ENCODE measurements around the gene ACYP2.
A peak's percentile ranks its signal among the peaks of the same experiment; 100 is the strongest.
"Not testable (repeated sequence)": the region's sequence is repeated elsewhere in the genome, so short reads cannot be mapped to it uniquely, and the experiment has no call there.

ACYP2 gene

DNA sequence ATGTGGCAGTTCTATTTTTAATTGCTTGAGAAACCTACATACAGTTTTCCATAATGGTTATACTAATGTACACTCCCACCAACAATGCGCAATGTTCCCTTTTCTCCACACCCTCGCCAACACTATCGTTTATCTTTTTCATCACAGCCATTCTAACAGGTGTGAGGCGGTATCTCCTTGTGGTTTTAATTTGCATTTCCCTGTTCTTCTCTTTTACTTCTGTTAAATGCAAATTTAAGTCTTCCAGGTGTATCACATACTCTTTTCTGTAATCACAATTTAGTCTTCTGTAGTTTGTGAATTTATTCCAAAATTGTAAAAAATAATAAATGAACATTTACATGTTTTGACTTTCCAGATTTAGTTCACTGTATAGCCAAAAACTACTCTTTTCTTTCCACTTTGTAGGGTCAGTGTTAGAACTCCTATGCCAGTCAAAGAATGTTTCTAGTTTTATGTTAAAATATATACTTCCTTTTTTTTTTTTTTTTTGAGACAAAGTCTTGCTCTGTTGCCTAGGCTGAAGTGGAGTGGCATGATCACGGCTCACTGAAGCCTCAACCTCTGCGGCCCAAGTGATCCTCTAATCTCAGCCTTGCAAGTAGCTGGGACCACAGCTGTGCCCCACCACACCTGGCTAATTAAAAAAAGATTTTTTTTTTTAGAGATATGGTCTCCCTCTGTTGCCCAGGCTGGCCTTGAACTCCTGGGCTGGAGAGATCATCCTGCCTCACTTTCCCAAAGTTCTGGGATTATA lies 15.4 kb upstream of the ACYP2 start:
- no peak for DNase-seq

DNA sequence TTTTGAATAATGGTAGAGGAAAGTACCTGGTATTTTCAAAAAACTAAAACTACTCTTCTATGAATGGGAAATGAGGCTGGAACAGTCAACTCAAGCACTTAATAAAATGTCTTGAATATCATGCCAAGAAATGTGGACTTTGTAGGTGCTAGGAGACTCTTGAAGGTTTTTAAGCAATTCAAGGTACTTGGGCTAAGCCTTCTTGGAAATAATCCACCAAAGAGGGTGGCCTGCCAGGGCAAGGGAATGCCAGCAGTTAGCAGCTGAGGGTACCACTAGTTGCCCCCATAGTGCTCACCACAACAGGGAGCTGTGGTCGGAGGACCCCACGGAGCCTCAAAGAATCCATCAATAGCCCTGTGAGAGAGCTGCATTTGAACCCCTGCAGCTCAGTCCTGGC lies 14.6 kb upstream of the ACYP2 start:
- no peak for DNase-seq

DNA sequence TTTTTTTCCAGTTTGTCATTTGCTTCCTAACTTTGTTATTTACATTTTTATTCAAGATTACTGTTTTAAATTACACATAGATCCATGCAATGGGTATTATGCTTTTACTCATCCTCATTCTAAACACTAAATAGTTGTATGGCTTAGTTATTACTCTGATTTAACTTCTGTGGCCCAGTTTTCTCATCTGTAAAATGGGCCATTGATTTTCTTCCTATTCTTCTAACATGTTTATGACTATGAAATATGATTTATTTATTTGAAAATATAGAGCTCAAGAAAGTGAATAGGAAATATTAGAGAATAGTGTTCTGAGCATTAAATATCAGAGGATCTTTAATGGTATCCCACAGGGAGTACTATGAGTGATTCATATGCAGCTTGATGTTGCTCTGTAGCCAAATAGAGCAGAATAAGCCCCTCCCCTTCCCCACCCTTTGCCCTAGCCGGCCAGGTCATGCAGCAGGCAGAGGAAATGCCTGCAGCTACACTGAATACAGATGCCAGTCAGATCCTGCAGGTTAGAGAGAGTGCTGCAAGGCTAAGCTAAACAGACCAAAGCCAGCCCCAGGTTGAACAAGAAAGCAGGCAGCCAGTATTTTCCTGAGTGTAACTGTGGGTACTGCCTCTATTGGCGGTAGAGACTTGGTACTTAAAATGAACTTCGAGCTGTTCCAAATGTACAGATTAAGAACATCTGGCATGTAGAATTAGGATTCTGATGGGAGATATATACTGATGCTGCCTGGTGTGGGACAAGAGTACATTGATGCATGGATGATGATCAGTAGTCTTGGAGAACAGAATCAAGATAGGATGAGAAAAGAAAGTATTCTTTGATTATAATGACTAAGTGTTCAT lies 11.7 kb upstream of the ACYP2 start:
- DNase-seq = peak; percentile 32 to 35

GRCh38 chr2:54106631-54107454 lies 8.6 kb upstream of the ACYP2 start:
- DNase-seq = peak; percentile 68 to 82

GRCh38 chr2:54107455-54107764 lies 8.0 kb upstream of the ACYP2 start:
- no peak for DNase-seq

GRCh38 chr2:54107903-54108615 lies 7.4 kb upstream of the ACYP2 start:
- DNase-seq = no peak

DNA sequence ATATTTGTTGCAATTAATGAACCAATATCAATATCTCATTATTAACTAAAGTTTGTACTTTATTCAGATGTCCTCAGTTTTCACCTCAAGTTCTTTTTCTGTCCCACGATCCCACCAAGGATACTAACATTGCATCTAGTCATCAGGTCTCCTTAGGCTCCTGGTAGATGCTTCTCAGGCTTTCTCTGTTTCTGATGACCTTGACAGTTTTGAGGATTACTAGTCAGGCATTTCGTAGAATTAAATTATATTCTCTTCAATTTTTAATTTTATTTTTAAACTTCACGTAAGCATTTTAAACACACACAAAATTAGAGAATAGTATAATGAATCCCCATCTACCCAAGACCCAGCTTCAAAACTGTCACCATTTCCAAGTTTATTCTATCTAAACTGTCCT lies 5.6 kb upstream of the ACYP2 start:
- no peak for DNase-seq

DNA sequence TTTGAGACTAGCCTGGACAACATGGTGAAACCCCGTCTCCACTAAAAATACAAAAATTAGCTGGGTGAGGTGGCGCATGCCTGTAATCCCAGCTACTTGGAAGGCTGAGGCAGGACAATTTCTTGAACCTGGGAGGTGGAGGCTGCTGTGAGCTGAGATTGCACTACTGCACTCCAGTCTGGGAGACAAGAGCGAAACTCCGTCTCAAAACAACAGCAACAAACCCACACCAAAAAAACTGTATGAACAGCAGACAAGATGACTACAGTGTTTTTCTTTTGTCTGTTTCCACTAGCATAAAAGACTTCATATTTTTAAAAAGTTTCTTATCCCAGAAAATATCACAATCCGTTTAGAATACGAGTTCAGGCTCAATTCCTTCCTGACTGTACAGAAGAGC lies 936 bp upstream of the ACYP2 start:
- DNase-seq = not testable (repeated sequence)

DNA sequence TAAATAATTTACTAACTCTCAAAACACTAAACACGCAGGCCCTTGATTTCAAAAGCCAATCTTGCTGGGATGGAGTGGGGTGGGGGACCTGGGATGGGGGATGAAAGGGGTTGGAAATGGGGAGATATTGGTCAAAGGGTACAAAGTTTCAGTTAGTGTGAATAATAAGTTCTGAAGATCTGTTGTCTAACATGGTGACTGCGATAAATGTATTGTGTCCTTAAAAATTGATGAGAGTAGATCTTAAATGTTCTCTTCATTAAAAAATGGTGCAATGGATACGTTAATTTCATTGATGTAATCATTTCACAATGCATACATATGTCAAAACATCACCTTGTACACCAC lies 505 bp upstream of the ACYP2 start:
- peak in 1 of 2 experiments; percentile 47 for DNase-seq

GRCh38 chr2:54116598-54116997 lies 1.2 kb downstream of the ACYP2 start:
- DNase-seq = not testable (repeated sequence)

GRCh38 chr2:54120950-54121349 lies 5.5 kb downstream of the ACYP2 start:
- no peak for DNase-seq

DNA sequence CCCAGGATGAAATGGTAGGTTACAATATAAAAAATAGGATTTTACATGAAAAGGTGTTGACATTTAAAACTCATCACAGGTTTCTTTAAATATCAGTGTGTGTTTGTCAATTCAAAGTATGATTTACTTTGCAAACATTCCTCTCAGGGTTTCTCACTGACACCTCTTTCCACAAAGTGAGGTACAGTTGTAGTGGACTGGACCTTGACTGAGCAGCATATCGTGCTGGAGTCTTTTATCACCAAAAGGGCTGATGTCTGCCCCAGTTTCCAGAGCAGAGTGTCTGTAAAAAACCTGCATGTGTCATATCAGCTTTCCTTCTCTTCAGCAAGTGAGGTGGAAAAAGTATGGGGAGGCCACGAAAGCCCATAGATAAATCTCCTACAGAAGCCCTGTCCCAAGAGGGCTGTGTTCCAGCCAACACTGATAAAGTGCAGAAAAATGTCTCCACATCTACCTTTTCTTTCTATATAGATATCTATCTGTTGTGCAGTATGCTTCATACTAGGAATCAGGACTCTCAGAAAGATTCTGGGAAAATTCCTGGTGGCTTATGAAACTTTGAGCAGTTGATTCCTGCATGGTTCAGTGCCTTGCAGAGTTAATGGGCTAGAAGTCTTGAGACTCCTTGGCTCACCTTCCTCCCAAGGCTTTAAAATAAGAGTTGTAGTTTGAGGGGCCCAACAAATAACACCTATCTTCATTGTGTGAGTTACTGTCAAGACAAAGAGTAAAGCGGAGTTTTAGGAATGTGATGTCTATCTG lies 6.9 kb downstream of the ACYP2 start:
- DNase-seq = no peak

DNA sequence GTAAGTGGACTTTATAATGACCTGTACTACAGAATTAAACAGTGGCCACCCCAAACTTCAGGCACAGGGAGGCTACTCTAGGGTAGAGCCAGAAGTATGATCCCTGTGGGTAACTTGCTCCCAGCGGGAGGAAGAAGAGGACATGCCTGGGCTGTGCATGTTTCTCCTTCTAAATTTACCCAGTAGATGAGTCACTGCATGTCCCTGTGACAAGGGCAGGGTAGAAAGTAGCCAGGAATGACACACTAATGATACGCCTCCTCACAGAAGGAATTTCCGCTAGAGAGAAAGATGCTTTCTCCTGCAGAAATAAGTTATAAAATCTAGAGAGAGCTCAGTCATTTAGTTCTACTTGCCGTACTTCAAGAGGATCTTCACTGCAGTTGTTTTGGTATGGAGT lies 7.5 kb downstream of the ACYP2 start:
- DNase-seq = no peak

GRCh38 chr2:54127174-54127573 lies 11.8 kb downstream of the ACYP2 start:
- DNase-seq = not testable (repeated sequence)

- DNase-seq = no peak
Observed at GRCh38 chr2:54133056-54133455, 17.6 kb downstream of the ACYP2 start.

DNA sequence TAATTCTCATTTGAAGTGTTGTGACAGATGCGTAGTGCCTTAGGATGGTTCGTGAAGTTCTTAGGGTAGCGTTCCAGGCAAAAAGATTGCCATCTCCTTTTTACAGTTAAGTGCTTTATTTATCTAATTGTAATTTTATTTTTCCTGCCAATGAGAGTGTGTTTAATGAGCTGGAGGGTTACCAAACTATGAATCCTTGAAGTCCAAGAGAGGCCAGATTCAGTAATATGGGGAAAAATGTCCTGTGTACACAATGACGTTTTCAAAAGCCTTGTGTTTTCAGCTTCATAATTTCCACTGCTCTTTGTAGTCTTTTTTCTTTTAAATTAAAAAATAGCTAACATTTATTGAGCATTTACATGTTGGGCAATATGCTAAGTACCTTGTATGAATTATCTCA lies 23.8 kb downstream of the ACYP2 start:
- DNase-seq = no peak

GRCh38 chr2:54143780-54144179 lies 28.4 kb downstream of the ACYP2 start:
- DNase-seq = no peak

DNA sequence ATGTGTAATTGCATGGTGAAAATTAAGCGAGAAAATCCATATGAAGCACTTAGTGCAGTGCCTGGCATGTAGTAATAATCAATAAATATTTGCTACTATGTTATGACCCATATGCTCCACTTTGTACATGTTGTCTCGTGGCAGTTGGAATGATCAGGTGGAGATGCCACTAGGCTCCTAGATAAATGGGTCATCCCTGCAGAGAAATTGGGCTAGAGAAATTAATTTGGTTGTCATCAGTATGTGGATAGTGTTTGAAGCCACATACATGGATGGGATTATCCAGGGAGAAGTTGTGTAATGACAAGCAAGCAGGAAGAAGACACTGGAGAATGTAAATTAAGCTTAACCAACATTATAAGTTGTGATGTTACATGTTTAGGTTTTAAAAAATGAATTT lies 33.0 kb downstream of the ACYP2 start:
- DNase-seq = no peak

DNA sequence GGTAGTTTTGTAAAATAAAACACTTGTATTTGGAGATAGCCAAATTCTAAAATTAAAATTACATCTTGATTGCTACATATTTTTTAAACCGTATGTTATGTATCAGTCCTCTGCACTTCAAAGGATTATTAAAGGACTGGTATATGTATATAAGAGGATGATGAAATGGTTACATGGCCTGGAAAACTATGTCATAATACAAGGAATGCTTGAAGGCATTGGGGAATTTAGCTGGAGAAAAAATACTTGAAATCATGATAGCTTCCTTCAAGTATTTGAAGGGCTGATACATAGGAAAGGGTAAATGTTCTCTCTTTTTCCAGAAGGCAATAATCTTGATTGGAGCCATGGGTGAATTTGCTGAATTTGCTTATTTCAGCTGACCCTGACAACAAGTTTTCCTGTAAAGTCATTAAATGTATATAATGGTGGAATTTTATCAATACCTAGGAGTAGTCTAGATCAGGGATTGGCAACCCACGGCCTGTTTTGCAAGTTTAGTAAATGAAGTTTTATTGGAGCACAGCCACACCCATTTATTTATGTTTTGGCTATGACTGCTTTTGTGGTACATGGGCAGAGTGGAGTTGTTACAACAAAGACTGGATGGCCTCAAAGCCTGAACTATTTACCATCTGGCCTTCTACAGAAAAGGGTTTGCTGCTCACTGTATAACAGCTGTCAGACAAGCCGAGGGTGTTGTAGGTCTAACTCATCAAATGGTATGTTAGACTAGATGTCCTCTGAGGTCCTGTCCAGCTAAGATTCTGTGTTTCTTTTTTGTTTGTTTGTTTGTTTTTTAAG lies 34.4 kb downstream of the ACYP2 start:
- no peak for DNase-seq

DNA sequence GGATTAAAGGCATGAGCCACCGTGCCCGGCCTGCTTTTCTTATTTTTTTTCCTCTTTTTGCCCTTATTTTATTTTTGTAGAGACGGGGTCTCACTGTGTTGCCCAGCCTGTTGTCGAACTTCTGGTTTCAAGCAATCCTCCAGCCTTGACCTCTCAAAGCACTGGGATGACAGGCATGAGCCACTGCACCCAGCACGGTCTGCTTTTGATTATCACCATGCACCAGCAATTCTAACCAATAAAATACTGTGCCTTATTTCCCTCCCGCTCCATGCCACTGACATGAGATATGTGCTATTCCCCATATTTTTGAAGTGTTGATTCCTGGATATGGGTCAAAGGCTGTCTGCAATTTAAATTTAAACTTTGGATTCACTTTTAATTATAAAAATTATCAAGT lies 42.9 kb downstream of the ACYP2 start:
- no peak for DNase-seq
